ENCODE results near the gene NECTIN1.

The NECTIN1 gene

GRCh38 chr11:119610836-119611426 is 118.1 kb downstream of the NECTIN1 start:
- TF ChIP-seq, protein P1, sequence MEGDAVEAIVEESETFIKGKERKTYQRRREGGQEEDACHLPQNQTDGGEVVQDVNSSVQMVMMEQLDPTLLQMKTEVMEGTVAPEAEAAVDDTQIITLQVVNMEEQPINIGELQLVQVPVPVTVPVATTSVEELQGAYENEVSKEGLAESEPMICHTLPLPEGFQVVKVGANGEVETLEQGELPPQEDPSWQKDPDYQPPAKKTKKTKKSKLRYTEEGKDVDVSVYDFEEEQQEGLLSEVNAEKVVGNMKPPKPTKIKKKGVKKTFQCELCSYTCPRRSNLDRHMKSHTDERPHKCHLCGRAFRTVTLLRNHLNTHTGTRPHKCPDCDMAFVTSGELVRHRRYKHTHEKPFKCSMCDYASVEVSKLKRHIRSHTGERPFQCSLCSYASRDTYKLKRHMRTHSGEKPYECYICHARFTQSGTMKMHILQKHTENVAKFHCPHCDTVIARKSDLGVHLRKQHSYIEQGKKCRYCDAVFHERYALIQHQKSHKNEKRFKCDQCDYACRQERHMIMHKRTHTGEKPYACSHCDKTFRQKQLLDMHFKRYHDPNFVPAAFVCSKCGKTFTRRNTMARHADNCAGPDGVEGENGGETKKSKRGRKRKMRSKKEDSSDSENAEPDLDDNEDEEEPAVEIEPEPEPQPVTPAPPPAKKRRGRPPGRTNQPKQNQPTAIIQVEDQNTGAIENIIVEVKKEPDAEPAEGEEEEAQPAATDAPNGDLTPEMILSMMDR (IDR thresholded peaks at IDR 0.05; ENCODE audit: low read depth, low read length): no peak
- no peak for TF ChIP-seq EZH2phosphoT487 (IDR thresholded peaks at IDR 0.05; ENCODE audit: low read depth)
- H3K36me3 ChIP-seq (replicated peaks; ENCODE audit: low read depth, low read length): no peaks in the 10 kb centered on the region
- H3K9ac ChIP-seq (ENCODE audit: low read length): no peak overlapping the region
- H3K4me1 ChIP-seq (ENCODE audit: low read length): peaks cover 10% of the 10 kb centered on the region
- no peak overlapping the region for H3K4me2 ChIP-seq (ENCODE audit: low read length)
- H3K27me3 ChIP-seq (ENCODE audit: low read depth, low read length): peaks cover 28% of the 10 kb centered on the region
- H2AFZ ChIP-seq (ENCODE audit: low read depth, low read length): no peak overlapping the region
- no peaks in the 10 kb centered on the region for H3K79me2 ChIP-seq (ENCODE audit: low read length)
- H4K20me1 ChIP-seq (ENCODE audit: insufficient read depth, low read length): no peaks in the 10 kb centered on the region
- no peak overlapping the region for H3K4me3 ChIP-seq (ENCODE audit: low read length)
- H3K27ac ChIP-seq (ENCODE audit: low read length): no peak overlapping the region
- H3K9me3 ChIP-seq (ENCODE audit: insufficient read depth, low read length): no peaks in the 10 kb centered on the region

DNA sequence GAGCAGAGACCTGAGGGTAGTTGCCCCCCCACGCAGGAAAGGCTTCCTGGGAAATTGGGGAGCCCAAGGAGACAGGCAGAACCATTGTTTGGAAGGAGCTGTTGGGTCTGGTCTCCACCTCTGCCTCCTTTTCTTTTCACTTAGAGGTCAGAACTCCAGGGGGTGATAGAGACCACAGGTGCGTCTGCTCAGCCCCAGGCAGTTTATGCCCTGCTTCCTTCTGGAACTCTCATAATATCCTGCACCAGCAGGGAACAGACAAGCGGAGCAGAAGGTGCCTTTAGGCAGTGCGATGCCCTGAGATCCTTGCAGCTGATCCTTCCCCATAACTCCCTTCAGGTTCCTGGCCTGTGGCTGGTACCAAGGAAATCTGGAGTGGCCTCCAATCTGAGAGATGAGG is 120.2 kb downstream of the NECTIN1 start:
- Histone ChIP-seq H3K4me3 (ENCODE audit: low read length) (no peak overlapping the region), H3K27me3 (ENCODE audit: low read depth, low read length) (peaks cover 28% of the 10 kb centered on the region), H3K27ac (ENCODE audit: low read length) (no peak overlapping the region), H3K4me2 (ENCODE audit: low read length) (no peak overlapping the region), H3K79me2 (ENCODE audit: low read length) (no peaks in the 10 kb centered on the region), H4K20me1 (ENCODE audit: insufficient read depth, low read length) (no peaks in the 10 kb centered on the region), H2AFZ (ENCODE audit: low read depth, low read length) (no peak overlapping the region), H3K36me3 (replicated peaks; ENCODE audit: low read depth, low read length) (no peaks in the 10 kb centered on the region), H3K9ac (ENCODE audit: low read length) (no peak overlapping the region), H3K4me1 (ENCODE audit: low read length) (no peaks in the 10 kb centered on the region), H3K9me3 (ENCODE audit: insufficient read depth, low read length) (no peaks in the 10 kb centered on the region)
- TF ChIP-seq, protein P1 (IDR thresholded peaks at IDR 0.05; ENCODE audit: low read depth, low read length): peak; percentile 18; the same call in 1 of the 2 replicates
- TF ChIP-seq EZH2phosphoT487 (IDR thresholded peaks at IDR 0.05; ENCODE audit: low read depth): no peak

DNA sequence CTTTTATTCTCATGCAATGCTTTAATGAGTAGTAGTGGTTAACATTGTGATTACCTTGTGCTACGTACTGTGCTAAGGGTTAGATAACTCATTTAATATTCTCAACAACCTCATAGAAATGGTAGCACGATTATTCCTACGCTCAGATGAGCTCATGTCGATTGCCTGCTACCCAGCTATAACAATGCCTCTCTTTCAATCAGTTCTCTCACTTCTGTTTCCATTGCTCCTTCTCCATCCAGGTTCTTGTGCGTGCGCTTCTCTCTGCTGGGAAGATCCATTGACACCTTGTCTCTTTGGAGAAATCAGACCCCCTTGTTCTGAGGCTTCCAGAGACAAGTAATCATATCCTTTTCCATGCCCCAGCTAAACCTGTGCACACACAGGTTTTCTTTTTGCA is 120.8 kb downstream of the NECTIN1 start:
- Histone ChIP-seq H4K20me1 (ENCODE audit: insufficient read depth, low read length) (no peaks in the 10 kb centered on the region), H3K9me3 (ENCODE audit: insufficient read depth, low read length) (no peaks in the 10 kb centered on the region), H3K4me2 (ENCODE audit: low read length) (no peak overlapping the region), H3K79me2 (ENCODE audit: low read length) (no peaks in the 10 kb centered on the region), H3K4me3 (ENCODE audit: low read length) (no peak overlapping the region), H3K27me3 (ENCODE audit: low read depth, low read length) (peaks cover 28% of the 10 kb centered on the region), H3K9ac (ENCODE audit: low read length) (no peak overlapping the region), H3K27ac (ENCODE audit: low read length) (no peak overlapping the region), H3K4me1 (ENCODE audit: low read length) (no peaks in the 10 kb centered on the region), H2AFZ (ENCODE audit: low read depth, low read length) (no peak overlapping the region), H3K36me3 (replicated peaks; ENCODE audit: low read depth, low read length) (no peaks in the 10 kb centered on the region)
- TF ChIP-seq, protein P1 (IDR thresholded peaks at IDR 0.05; ENCODE audit: low read depth, low read length): no peak
- TF ChIP-seq EZH2phosphoT487 (IDR thresholded peaks at IDR 0.05; ENCODE audit: low read depth): no peak

GRCh38 chr11:119607726-119608125 is 121.3 kb downstream of the NECTIN1 start:
- no peaks in the 10 kb centered on the region for H3K4me1 ChIP-seq (ENCODE audit: low read length)
- H3K36me3 ChIP-seq (replicated peaks; ENCODE audit: low read depth, low read length): no peaks in the 10 kb centered on the region
- peaks cover 28% of the 10 kb centered on the region for H3K27me3 ChIP-seq (ENCODE audit: low read depth, low read length)
- no peak overlapping the region for H2AFZ ChIP-seq (ENCODE audit: low read depth, low read length)
- no peaks in the 10 kb centered on the region for H3K79me2 ChIP-seq (ENCODE audit: low read length)
- H3K27ac ChIP-seq (ENCODE audit: low read length): no peak overlapping the region
- no peak overlapping the region for H3K4me2 ChIP-seq (ENCODE audit: low read length)
- no peak overlapping the region for H3K4me3 ChIP-seq (ENCODE audit: low read length)
- TF ChIP-seq, protein P1 (IDR thresholded peaks at IDR 0.05; ENCODE audit: low read depth, low read length): no peak
- no peak for TF ChIP-seq EZH2phosphoT487 (IDR thresholded peaks at IDR 0.05; ENCODE audit: low read depth)
- H3K9me3 ChIP-seq (ENCODE audit: insufficient read depth, low read length): no peaks in the 10 kb centered on the region
- H3K9ac ChIP-seq (ENCODE audit: low read length): no peak overlapping the region
- H4K20me1 ChIP-seq (ENCODE audit: insufficient read depth, low read length): no peaks in the 10 kb centered on the region
